GM12873 (cell line): ENCODE results near the gene ZCCHC14.

Experiments
- CTCF ChIP-seq: IDR thresholded peaks from 2 replicates; pipeline ENCODE4 v1.5.1; 2012; ENCODE audit warnings: low read depth, mild to moderate bottlenecking, moderate library complexity, low read length, control low read depth; ENCODE audit not compliant: insufficient read depth; ENCODE audit errors: missing control alignments

The ZCCHC14 gene

GRCh38 chr16:87464691-87465300, 28.0 kb downstream of the ZCCHC14 start:
- no peak for TF ChIP-seq CTCF

GRCh38 chr16:87463722-87464690, 28.8 kb downstream of the ZCCHC14 start:
- TF ChIP-seq CTCF, result no peak

- peak; percentile 60 for TF ChIP-seq CTCF
These were observed 31.3 kb downstream of the ZCCHC14 start for GRCh38 chr16:87461466-87461991.

GRCh38 chr16:87460936-87461335, 31.9 kb downstream of the ZCCHC14 start:
- no peak for TF ChIP-seq CTCF

GRCh38 chr16:87459833-87460232, 33.0 kb downstream of the ZCCHC14 start:
- TF ChIP-seq CTCF, result no peak

- TF ChIP-seq CTCF, result no peak
These were observed 33.8 kb downstream of the ZCCHC14 start for GRCh38 chr16:87459027-87459426.

- TF ChIP-seq CTCF, result no peak
These were observed 34.4 kb downstream of the ZCCHC14 start for GRCh38 chr16:87458424-87458915.
